CD14-positive monocyte (primary cell): ENCODE measurements around the gene ANP32B. TPM values are rescaled to one million over a fixed set of nuclear protein-coding genes. Genes with fewer than 3 reads are reported as not detected.

Experiments
- DNase-seq, 3 donors: peaks; one replicate each; pipeline ENCODE4 v3.0.0-alpha.2; 2011 to 2022
- H2AFZ ChIP-seq: 2 replicates; pipeline ENCODE4 v1.6.0; 2012; ENCODE audit warnings: mild to moderate bottlenecking, low read depth, low read length, inconsistent platforms; ENCODE audit not compliant: insufficient read depth, poor library complexity, severe bottlenecking
- H3K27ac ChIP-seq, 2 donors: 1 replicate in 1 of 2; 2 replicates in 1 of 2; pipeline ENCODE4 v1.5.1; 2012 to 2013; ENCODE audit warnings: low read length in 2 of 2, control low read depth in 1 of 2, inconsistent platforms in 1 of 2, low read depth in 1 of 2, mild to moderate bottlenecking in 1 of 2
- H3K27me3 ChIP-seq, 2 donors: one replicate each; pipeline versions ENCODE4 v1.6.0 to v1.6.1; 2011 to 2013; ENCODE audit warnings: low read length in 2 of 2; ENCODE audit not compliant: control insufficient read depth in 2 of 2, insufficient read depth in 2 of 2
- H3K36me3 ChIP-seq, 2 donors: replicated peaks in 1 of 2; 1 replicate in 1 of 2; 2 replicates in 1 of 2; pipeline versions ENCODE4 v1.5.1 to v1.6.1; 2012 to 2013; ENCODE audit warnings: low read length in 2 of 2, control low read depth in 1 of 2, inconsistent platforms in 1 of 2, mild to moderate bottlenecking in 1 of 2; ENCODE audit not compliant: insufficient read depth in 2 of 2, control insufficient read depth in 1 of 2
- H3K4me1 ChIP-seq, 2 donors: 1 replicate in 1 of 2; 2 replicates in 1 of 2; pipeline versions ENCODE4 v1.5.1 to v1.6.1; 2012 to 2013; ENCODE audit warnings: low read length in 2 of 2, control low read depth in 1 of 2, inconsistent platforms in 1 of 2, mild to moderate bottlenecking in 1 of 2, moderate library complexity in 1 of 2; ENCODE audit not compliant: insufficient read depth in 2 of 2, control insufficient read depth in 1 of 2
- H3K4me2 ChIP-seq: replicated peaks from 2 replicates; pipeline ENCODE3; 2012; ENCODE audit warnings: low read length, moderate library complexity, mild to moderate bottlenecking; ENCODE audit not compliant: poor library complexity, severe bottlenecking; ENCODE audit errors: extremely low read depth
- H3K4me3 ChIP-seq, 3 experiments: fragments of 200-600 bp in 1 of 3; sonication (generic) in 1 of 3; replicated peaks in 1 of 3; 1 replicate in 2 of 3; 2 replicates in 1 of 3; pipeline ENCODE4 v1.5.1; 2011 to 2013; ENCODE audit warnings: low read length in 3 of 3, mild to moderate bottlenecking in 3 of 3, control low read depth in 2 of 3, low read depth in 2 of 3, inconsistent platforms in 1 of 3, moderate library complexity in 1 of 3
- H3K79me2 ChIP-seq: 2 replicates; pipeline ENCODE4 v1.6.0; 2012; ENCODE audit warnings: mild to moderate bottlenecking, control low read depth, inconsistent platforms, low read length, moderate library complexity; ENCODE audit not compliant: insufficient read depth
- H3K9ac ChIP-seq: 2 replicates; pipeline ENCODE4 v1.6.0; 2017; ENCODE audit warnings: low read length, mild to moderate bottlenecking; ENCODE audit not compliant: insufficient read depth, poor library complexity, severe bottlenecking
- H3K9me3 ChIP-seq, 2 donors: replicated peaks in 1 of 2; 1 replicate in 1 of 2; 2 replicates in 1 of 2; pipeline versions ENCODE4 v1.5.1 to v1.6.1; 2012 to 2013; ENCODE audit warnings: low read length in 2 of 2, control low read depth in 1 of 2; ENCODE audit not compliant: control insufficient read depth in 1 of 2, insufficient read depth in 1 of 2
- H4K20me1 ChIP-seq: 2 replicates; pipeline ENCODE4 v1.6.0; 2012; ENCODE audit warnings: mild to moderate bottlenecking, low read length, control low read depth, moderate library complexity; ENCODE audit not compliant: insufficient read depth
- H3K27ac Mint-ChIP-seq, 7 donors: one replicate each; pipeline ENCODE4 v1.8.0; 2020; ENCODE audit warnings: mild to moderate bottlenecking in 7 of 7, mixed read lengths in 7 of 7, moderate library complexity in 6 of 7, inconsistent platforms in 2 of 7
- H3K27me3 Mint-ChIP-seq, 3 donors: one replicate each; pipeline ENCODE4 v1.8.0; 2021 to 2022; ENCODE audit warnings: low read depth in 3 of 3, mild to moderate bottlenecking in 3 of 3, mixed read lengths in 3 of 3, moderate library complexity in 3 of 3, inconsistent platforms in 1 of 3
- H3K36me3 Mint-ChIP-seq, 2 donors: one replicate each; pipeline ENCODE4 v1.8.0; 2020; ENCODE audit warnings: mixed read lengths in 2 of 2, inconsistent platforms in 1 of 2, mild to moderate bottlenecking in 1 of 2
- H3K4me1 Mint-ChIP-seq: one replicate; pipeline ENCODE4 v1.8.0; 2020; ENCODE audit warnings: mild to moderate bottlenecking, mixed read lengths
- H3K4me3 Mint-ChIP-seq, 2 donors: one replicate each; pipeline ENCODE4 v1.8.0; 2020; ENCODE audit warnings: mild to moderate bottlenecking in 2 of 2, mixed read lengths in 2 of 2, moderate library complexity in 1 of 2
- H3K9me3 Mint-ChIP-seq, 7 donors: one replicate each; pipeline ENCODE4 v1.8.0; 2020 to 2022; ENCODE audit warnings: mixed read lengths in 7 of 7, mild to moderate bottlenecking in 6 of 7, moderate library complexity in 6 of 7, inconsistent platforms in 2 of 7
- CTCF ChIP-seq: fragments of 200-600 bp; IDR thresholded peaks from one replicate; pipeline ENCODE4 v1.8.0; 2022; ENCODE audit warnings: antibody characterized with exemption, mild to moderate bottlenecking
- WGBS: methylation state at CpG from one replicate; pipeline ENCODE4 v1.1.5; 2013; ENCODE audit warnings: missing lambda C conversion rate; ENCODE audit not compliant: insufficient coverage; 5-methylcytosine and 5-hydroxymethylcytosine counted together
- intact Hi-C, 2 donors: fragments of 100-400 bp; cut with micrococcal nuclease; formaldehyde crosslinking; loops; one replicate each; pipeline versions ENCODE4 v1.15.0 to v1.15.1; 2023
- polyA plus RNA-seq, 3 donors: library from polyadenylated mRNA; depleted of rRNA in 1 of 3; unstranded in 2 of 3; stranded (reverse) in 1 of 3; fragments of 300-500 nt in 2 of 3; fragments of >200 nt in 1 of 3; fragmentation: Illumina TruSeq in 2 of 3; gene quantifications; 1 replicate in 2 of 3; 2 replicates in 1 of 3; pipeline ENCODE4 v1.2.3, GENCODE V29; 2012 to 2021

ANP32B gene
- polyA plus RNA-seq, 3 donors = 29.7 to 40.7 (median 30.8) TPM

DNA sequence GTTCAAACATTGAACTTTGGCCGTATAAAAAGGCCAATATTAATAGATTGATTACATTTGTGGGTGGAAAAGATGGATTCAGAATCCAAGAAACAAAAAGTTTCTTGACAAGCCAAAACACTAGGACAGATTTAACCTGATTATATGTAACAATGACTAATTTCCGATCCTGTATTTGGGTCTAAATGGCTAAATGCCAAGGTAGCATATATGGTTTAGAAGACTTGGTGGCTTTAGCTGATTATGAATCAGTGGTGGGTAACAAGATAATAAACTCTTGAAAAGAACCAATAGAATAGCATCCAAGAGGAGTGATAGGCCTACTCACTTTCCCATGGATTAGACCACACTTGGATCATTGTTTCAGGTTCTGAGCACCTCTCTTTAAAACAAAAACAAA, 21.8 kb upstream of the ANP32B start:
- H3K79me2 ChIP-seq = no peaks in the 10 kb centered on the region
- H3K27ac ChIP-seq = no peak overlapping the region
- no peaks in the 10 kb centered on the region for H3K27me3 ChIP-seq
- TF ChIP-seq CTCF = no peak
- no peak overlapping the region for H2AFZ ChIP-seq
- no peak overlapping the region for H3K9ac ChIP-seq
- H3K4me1 Mint-ChIP-seq = no peaks in the 10 kb centered on the region
- WGBS = no CpG with 5 or more reads among the region's 2 CpGs
- no peaks in the 10 kb centered on the region for H3K9me3 Mint-ChIP-seq
- DNase-seq = no peak
- no peak overlapping the region for H3K4me2 ChIP-seq
- intact Hi-C loops = no loop called here
- peaks cover 0 to 2% (median 2%) of the 10 kb centered on the region in 3 donors for H3K27me3 Mint-ChIP-seq
- no peaks in the 10 kb centered on the region for H3K9me3 ChIP-seq
- H3K36me3 Mint-ChIP-seq = no peaks in the 10 kb centered on the region
- H3K36me3 ChIP-seq = no peaks in the 10 kb centered on the region
- no peak overlapping the region for H3K4me3 ChIP-seq
- no peaks in the 10 kb centered on the region for H3K4me1 ChIP-seq
- H4K20me1 ChIP-seq = no peaks in the 10 kb centered on the region
- no peak overlapping the region for H3K4me3 Mint-ChIP-seq
- no peak overlapping the region for H3K27ac Mint-ChIP-seq

GRCh38 chr9:97962136-97962535, 21.0 kb upstream of the ANP32B start:
- H4K20me1 ChIP-seq = no peaks in the 10 kb centered on the region
- Mint-ChIP-seq H3K27ac (no peak overlapping the region), H3K27me3 (peaks cover 0 to 2% (median 2%) of the 10 kb centered on the region in 3 donors), H3K36me3 (no peaks in the 10 kb centered on the region), H3K4me1 (no peaks in the 10 kb centered on the region), H3K9me3 (no peaks in the 10 kb centered on the region), H3K4me3 (no peak overlapping the region)
- no peak overlapping the region for H3K9ac ChIP-seq
- no peak overlapping the region for H3K4me3 ChIP-seq
- no peak for TF ChIP-seq CTCF
- intact Hi-C loops = no loop called here
- 100% methylated on average over 1 of the region's 4 CpGs for WGBS
- H3K79me2 ChIP-seq = no peaks in the 10 kb centered on the region
- H3K27ac ChIP-seq = no peak overlapping the region
- H3K4me1 ChIP-seq = no peaks in the 10 kb centered on the region
- H3K27me3 ChIP-seq = no peaks in the 10 kb centered on the region
- H3K9me3 ChIP-seq = no peaks in the 10 kb centered on the region
- H3K36me3 ChIP-seq = no peaks in the 10 kb centered on the region
- H2AFZ ChIP-seq = no peak overlapping the region
- H3K4me2 ChIP-seq = no peak overlapping the region
- no peak for DNase-seq
